Upper lobe of left lung (tissue), 6 donors: ENCODE data around the gene RAB21. TPM values are rescaled to one million over a fixed set of nuclear protein-coding genes. Genes with fewer than 3 reads are reported as not detected.
A peak's percentile ranks its signal among the peaks of the same experiment; 100 is the strongest.
"Not testable (repeated sequence)": the region's sequence is repeated elsewhere in the genome, so short reads cannot be mapped to it uniquely, and the experiment has no call there.

Source experiments
- ATAC-seq, 2 donors: fragments of 200-7000 bp; cut with Tn5 transposase; one replicate each; pipeline ENCODE4 v1.9.1; 2022; ENCODE audit warnings: mild to moderate bottlenecking in 2 of 2, moderate library complexity in 2 of 2; ENCODE audit not compliant: low FRiP score in 2 of 2
- DNase-seq, 2 donors: peaks; one replicate each; pipeline ENCODE4 v3.0.0-alpha.2; 2019 to 2020
- H3K27ac ChIP-seq, 4 donors: fragments of 200-600 bp; sonication (generic); one replicate each; pipeline ENCODE4 v1.5.1; 2016 to 2019
- H3K27me3 ChIP-seq, 4 donors: fragments of 200-600 bp; sonication (generic); one replicate each; pipeline ENCODE4 v1.5.1; 2017 to 2019
- H3K36me3 ChIP-seq, 4 donors: fragments of 200-600 bp; sonication (generic); one replicate each; pipeline ENCODE4 v1.5.1; 2016 to 2019
- H3K4me1 ChIP-seq, 4 donors: fragments of 200-600 bp; sonication (generic); one replicate each; pipeline ENCODE4 v1.5.1; 2018 to 2019
- H3K4me3 ChIP-seq, 4 donors: fragments of 200-600 bp; sonication (generic); one replicate each; pipeline ENCODE4 v1.5.1; 2017 to 2019; ENCODE audit warnings: mild to moderate bottlenecking in 2 of 4, moderate library complexity in 1 of 4
- H3K9me3 ChIP-seq, 4 donors: fragments of 200-600 bp; sonication (generic); one replicate each; pipeline ENCODE4 v1.5.1; 2018 to 2019
- CTCF ChIP-seq, 6 experiments: fragments of 450-650 bp in 4 of 6; fragments of 200-600 bp in 2 of 6; sonication (generic) in 2 of 6; IDR thresholded peaks; one replicate each; pipeline ENCODE4 v1.5.1; 2016 to 2019; ENCODE audit warnings: antibody characterized with exemption in 6 of 6
- EP300 ChIP-seq, 4 donors: sonication (generic); formaldehyde crosslinking; IDR thresholded peaks; one replicate each; pipeline ENCODE4 v1.5.1; 2017; ENCODE audit warnings: antibody characterized with exemption in 4 of 4, control low read depth in 2 of 4
- POLR2A ChIP-seq, 4 donors: fragments of 450-650 bp; IDR thresholded peaks; one replicate each; pipeline ENCODE4 v1.5.1; 2016 to 2017; ENCODE audit warnings: antibody characterized with exemption in 4 of 4, mild to moderate bottlenecking in 2 of 4
- POLR2AphosphoS5 ChIP-seq, 2 donors: sonication (generic); formaldehyde crosslinking; IDR thresholded peaks; one replicate each; pipeline ENCODE4 v1.5.1; 2017; ENCODE audit warnings: antibody characterized with exemption in 2 of 2
- WGBS, 2 donors: methylation state at CpG; one replicate each; pipeline ENCODE4 v1.1.5; 2017 to 2018; 5-methylcytosine and 5-hydroxymethylcytosine counted together
- total RNA-seq, 6 donors: library from RNA; depleted of rRNA in 4 of 6; stranded (reverse); fragments of >200 nt in 4 of 6; gene quantifications; one replicate each; pipeline versions ENCODE4 v1.1.0 to v1.2.1, GENCODE V29; 2016 to 2021
- donor health status: DM: no; HTN: no; CAD: no; lungs with moderate emphysema.
- donor health status: DM: no; HTN: yes; CAD: no; lungs with severe emphysema.

RAB21 gene
- total RNA-seq, 6 donors from 2014 or later: 9.4 to 78.7 (median 46.1) TPM

GRCh38 chr12:71759941-71760340, 5.3 kb downstream of the RAB21 start:
- 94 to 97% methylated on average over 3 of the region's 3 CpGs for WGBS, 2 donors
- TF ChIP-seq POLR2AphosphoS5 (IDR thresholded peaks at IDR 0.05): no peak
- TF ChIP-seq EP300 (IDR thresholded peaks at IDR 0.05): no peak
- no peak for TF ChIP-seq POLR2A (IDR thresholded peaks at IDR 0.05)
- TF ChIP-seq CTCF (IDR thresholded peaks at IDR 0.05): no peak
- Histone ChIP-seq H3K27ac (no peak overlapping the region), H3K9me3 (peaks cover 0 to 40% (median 25%) of the 10 kb centered on the region in 4 donors), H3K36me3 (peaks cover 0 to 27% (median 3%) of the 10 kb centered on the region in 4 donors), H3K27me3 (no peaks in the 10 kb centered on the region), H3K4me3 (no peak overlapping the region), H3K4me1 (peaks cover 14 to 27% (median 17%) of the 10 kb centered on the region in 4 donors)
- ATAC-seq (no peak), DNase-seq (no peak)

- Histone ChIP-seq H3K4me3 (no peak overlapping the region), H3K27me3 (no peaks in the 10 kb centered on the region), H3K4me1 (peaks cover 14 to 27% (median 17%) of the 10 kb centered on the region in 4 donors), H3K9me3 (peaks cover 0 to 40% (median 27%) of the 10 kb centered on the region in 4 donors), H3K27ac (no peak overlapping the region), H3K36me3 (peaks cover 0 to 27% (median 3%) of the 10 kb centered on the region in 4 donors)
- WGBS, 2 donors: 81 to 97% methylated on average over 3 of the region's 3 CpGs
- no peak for ATAC-seq
- TF ChIP-seq CTCF (IDR thresholded peaks at IDR 0.05) (no peak), POLR2A (IDR thresholded peaks at IDR 0.05) (no peak), POLR2AphosphoS5 (IDR thresholded peaks at IDR 0.05) (no peak), EP300 (IDR thresholded peaks at IDR 0.05) (no peak)
- DNase-seq: no peak
Observed at GRCh38 chr12:71760471-71760870, 5.8 kb downstream of the RAB21 start.

- H3K4me1 ChIP-seq: peaks cover 8 to 21% (median 15%) of the 10 kb centered on the region in 4 donors
Observed at GRCh38 chr12:71761354-71761753, 6.7 kb downstream of the RAB21 start.

GRCh38 chr12:71763677-71764379, 9.2 kb downstream of the RAB21 start:
- Histone ChIP-seq H3K9me3 (peaks cover 0 to 32% (median 23%) of the 10 kb centered on the region in 4 donors), H3K4me1 (peaks cover 0 to 18% (median 2%) of the 10 kb centered on the region in 4 donors), H3K4me3 (no peak overlapping the region), H3K27me3 (no peaks in the 10 kb centered on the region), H3K27ac (no peak overlapping the region), H3K36me3 (peaks cover 0 to 17% (median under 1%) of the 10 kb centered on the region in 4 donors)
- DNase-seq (no peak), ATAC-seq (peak in 1 of 2 donors; percentile 44)
- no peak for TF ChIP-seq CTCF (IDR thresholded peaks at IDR 0.05)
- TF ChIP-seq POLR2AphosphoS5 (IDR thresholded peaks at IDR 0.05): no peak
- TF ChIP-seq EP300 (IDR thresholded peaks at IDR 0.05): no peak
- no peak for TF ChIP-seq POLR2A (IDR thresholded peaks at IDR 0.05)
- WGBS, 2 donors: 72 to 74% methylated on average over 4 of the region's 4 CpGs

More at GRCh38 chr12:71761354-71761753, 6.7 kb downstream of the RAB21 start:
- not testable (repeated sequence) for DNase-seq, ATAC-seq, H3K27ac ChIP-seq, H3K27me3 ChIP-seq, H3K4me3 ChIP-seq
- 95 to 100% methylated on average over 1 of the region's 1 CpG for WGBS, 2 donors
- Histone ChIP-seq H3K36me3 (peaks cover 0 to 27% (median 3%) of the 10 kb centered on the region in 4 donors), H3K9me3 (peaks cover 0 to 40% (median 27%) of the 10 kb centered on the region in 4 donors)

GRCh38 chr12:71764587-71765321, 10.1 kb downstream of the RAB21 start:
- ATAC-seq (no peak), DNase-seq (no peak)
- Histone ChIP-seq H3K4me3 (no peak overlapping the region), H3K27me3 (no peaks in the 10 kb centered on the region), H3K9me3 (peaks cover 0 to 27% (median 15%) of the 10 kb centered on the region in 4 donors), H3K4me1 (peaks cover 0 to 18% (median 5%) of the 10 kb centered on the region in 4 donors), H3K27ac (no peak overlapping the region), H3K36me3 (peaks cover 0 to 10% (median 0%) of the 10 kb centered on the region in 4 donors)
- WGBS, 2 donors: 93 to 95% methylated on average over 6 of the region's 6 CpGs
- TF ChIP-seq CTCF (IDR thresholded peaks at IDR 0.05) (no peak), POLR2A (IDR thresholded peaks at IDR 0.05) (no peak), EP300 (IDR thresholded peaks at IDR 0.05) (no peak), POLR2AphosphoS5 (IDR thresholded peaks at IDR 0.05) (no peak)
